ENCODE data around the gene ELMO3. TPM values are rescaled to one million over a fixed set of nuclear protein-coding genes. Genes with fewer than 3 reads are reported as not detected.

Gene ELMO3
- total RNA-seq, 1 donor from 2014 or later = 5.5 TPM

DNA sequence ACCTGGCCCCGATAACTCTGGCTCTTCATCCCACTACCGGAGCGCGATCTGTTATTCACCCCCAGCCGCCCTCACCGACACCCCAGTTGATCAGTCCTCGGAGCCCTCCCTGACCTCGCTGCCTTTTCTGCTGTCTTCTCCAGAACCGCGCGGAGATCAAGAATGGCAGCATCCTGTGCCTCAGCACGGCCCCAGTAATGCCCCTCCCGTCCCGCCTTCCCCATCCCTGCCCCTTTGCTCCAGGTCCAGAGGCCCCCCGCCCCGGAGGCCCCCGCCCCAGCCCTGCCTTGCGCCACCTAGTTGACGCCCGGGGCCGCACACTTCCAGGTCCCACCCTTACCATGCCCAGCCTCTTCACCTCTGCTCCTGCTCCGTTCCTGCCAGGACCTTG is 872 bp downstream of the ELMO3 start:
- Mint-ChIP-seq H3K4me1 (ENCODE audit: low read depth) (peaks cover 3% of the 10 kb centered on the region), H3K9me3 (ENCODE audit: low read depth) (no peaks in the 10 kb centered on the region), H3K27me3 (no peaks in the 10 kb centered on the region), H3K36me3 (ENCODE audit: insufficient read depth) (peaks cover 15% of the 10 kb centered on the region), H3K4me3 (ENCODE audit: low read depth) (peak overlapping the region; percentile 51), H3K27ac (no peak overlapping the region)
- DNase-seq (ENCODE audit: low spot score, unreplicated experiment) = no peak
- TF ChIP-seq, protein P1, sequence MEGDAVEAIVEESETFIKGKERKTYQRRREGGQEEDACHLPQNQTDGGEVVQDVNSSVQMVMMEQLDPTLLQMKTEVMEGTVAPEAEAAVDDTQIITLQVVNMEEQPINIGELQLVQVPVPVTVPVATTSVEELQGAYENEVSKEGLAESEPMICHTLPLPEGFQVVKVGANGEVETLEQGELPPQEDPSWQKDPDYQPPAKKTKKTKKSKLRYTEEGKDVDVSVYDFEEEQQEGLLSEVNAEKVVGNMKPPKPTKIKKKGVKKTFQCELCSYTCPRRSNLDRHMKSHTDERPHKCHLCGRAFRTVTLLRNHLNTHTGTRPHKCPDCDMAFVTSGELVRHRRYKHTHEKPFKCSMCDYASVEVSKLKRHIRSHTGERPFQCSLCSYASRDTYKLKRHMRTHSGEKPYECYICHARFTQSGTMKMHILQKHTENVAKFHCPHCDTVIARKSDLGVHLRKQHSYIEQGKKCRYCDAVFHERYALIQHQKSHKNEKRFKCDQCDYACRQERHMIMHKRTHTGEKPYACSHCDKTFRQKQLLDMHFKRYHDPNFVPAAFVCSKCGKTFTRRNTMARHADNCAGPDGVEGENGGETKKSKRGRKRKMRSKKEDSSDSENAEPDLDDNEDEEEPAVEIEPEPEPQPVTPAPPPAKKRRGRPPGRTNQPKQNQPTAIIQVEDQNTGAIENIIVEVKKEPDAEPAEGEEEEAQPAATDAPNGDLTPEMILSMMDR (IDR thresholded peaks at IDR 0.05; ENCODE audit: unreplicated experiment) = no peak

DNA sequence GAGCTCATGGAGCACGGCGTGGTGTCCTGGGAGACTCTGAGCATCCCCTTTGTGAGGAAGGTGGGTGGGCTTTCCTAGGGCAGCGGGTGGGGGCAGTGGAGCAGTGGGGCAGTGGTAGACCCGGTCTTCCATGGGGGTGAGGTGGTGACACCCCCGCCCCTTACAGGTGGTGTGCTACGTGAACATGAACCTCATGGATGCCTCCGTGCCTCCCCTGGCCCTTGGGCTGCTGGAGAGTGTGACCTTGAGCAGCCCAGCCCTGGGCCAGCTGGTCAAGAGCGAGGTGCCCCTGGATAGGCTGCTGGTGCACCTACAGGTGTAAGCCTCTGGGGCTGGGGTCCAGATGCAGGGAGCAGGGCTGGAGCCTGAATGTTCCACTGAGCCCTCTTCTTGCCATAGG is 1.6 kb downstream of the ELMO3 start:
- Mint-ChIP-seq H3K27me3 (no peaks in the 10 kb centered on the region), H3K4me1 (ENCODE audit: low read depth) (peaks cover 3% of the 10 kb centered on the region), H3K4me3 (ENCODE audit: low read depth) (no peak overlapping the region), H3K36me3 (ENCODE audit: insufficient read depth) (peaks cover 15% of the 10 kb centered on the region), H3K9me3 (ENCODE audit: low read depth) (no peaks in the 10 kb centered on the region), H3K27ac (no peak overlapping the region)
- TF ChIP-seq, protein P1 (IDR thresholded peaks at IDR 0.05; ENCODE audit: unreplicated experiment) = no peak
- DNase-seq (ENCODE audit: low spot score, unreplicated experiment) = no peak

DNA sequence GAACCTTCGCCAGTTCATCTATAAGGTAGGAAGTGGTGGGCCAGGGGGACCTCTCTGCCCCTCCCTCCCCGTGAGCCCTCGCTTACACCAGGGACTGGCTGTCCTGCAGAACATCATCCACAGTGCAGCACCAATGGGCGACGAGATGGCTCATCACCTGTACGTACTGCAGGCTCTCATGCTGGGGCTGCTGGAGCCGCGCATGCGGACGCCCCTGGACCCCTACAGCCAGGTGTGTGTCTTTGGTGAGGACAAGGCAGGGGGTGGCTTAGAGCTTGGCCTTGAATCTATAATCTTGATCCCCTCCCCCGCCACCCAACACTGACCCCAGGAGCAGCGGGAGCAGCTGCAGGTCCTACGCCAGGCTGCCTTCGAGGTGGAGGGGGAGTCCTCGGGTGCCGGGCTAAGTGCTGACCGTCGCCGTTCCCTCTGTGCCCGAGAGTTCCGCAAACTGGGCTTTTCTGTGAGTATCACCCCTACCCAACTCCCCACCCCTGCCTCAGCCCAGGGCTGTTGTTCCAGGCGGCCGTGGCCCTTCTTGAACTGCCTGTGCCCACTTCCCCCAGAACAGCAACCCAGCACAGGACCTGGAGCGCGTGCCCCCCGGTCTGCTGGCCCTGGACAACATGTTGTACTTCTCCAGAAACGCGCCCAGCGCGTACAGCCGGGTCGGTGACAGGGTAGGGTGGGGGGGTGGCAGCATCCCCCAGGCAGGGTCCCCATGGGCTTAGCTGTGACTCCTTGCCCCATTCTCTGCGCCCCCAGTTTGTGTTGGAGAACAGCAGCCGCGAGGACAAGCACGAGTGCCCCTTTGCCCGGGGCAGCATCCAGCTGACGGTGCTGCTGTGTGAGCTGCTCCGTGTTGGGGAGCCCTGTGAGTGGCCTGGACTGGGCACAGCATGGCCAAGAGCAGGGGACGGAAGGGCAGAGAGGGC is 2.7 kb downstream of the ELMO3 start:
- H3K4me1 Mint-ChIP-seq (ENCODE audit: low read depth) = peaks cover 3% of the 10 kb centered on the region
- H3K27ac Mint-ChIP-seq = no peak overlapping the region
- H3K9me3 Mint-ChIP-seq (ENCODE audit: low read depth) = no peaks in the 10 kb centered on the region
- no peaks in the 10 kb centered on the region for H3K27me3 Mint-ChIP-seq
- H3K4me3 Mint-ChIP-seq (ENCODE audit: low read depth) = no peak overlapping the region
- peaks cover 6% of the 10 kb centered on the region for H3K36me3 Mint-ChIP-seq (ENCODE audit: insufficient read depth)
- TF ChIP-seq, protein P1 (IDR thresholded peaks at IDR 0.05; ENCODE audit: unreplicated experiment) = no peak
- DNase-seq (ENCODE audit: low spot score, unreplicated experiment) = no peak

DNA sequence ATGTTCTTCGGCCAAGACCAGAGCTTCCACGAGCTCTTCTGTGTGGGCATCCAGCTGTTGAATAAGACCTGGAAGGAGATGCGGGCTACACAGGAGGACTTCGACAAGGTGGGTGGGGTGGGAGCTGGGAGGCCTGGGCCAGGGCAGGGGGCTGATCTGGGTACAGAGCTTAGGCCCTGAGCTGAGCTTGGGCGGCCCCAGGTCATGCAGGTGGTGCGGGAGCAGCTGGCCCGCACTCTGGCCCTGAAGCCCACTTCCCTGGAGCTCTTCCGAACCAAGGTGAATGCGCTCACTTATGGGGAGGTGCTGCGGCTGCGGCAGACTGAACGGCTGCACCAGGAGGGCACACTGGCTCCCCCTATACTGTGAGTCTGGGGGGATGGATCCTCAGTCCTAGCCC is 3.5 kb downstream of the ELMO3 start:
- Mint-ChIP-seq H3K36me3 (ENCODE audit: insufficient read depth) (peaks cover 1% of the 10 kb centered on the region), H3K27me3 (no peaks in the 10 kb centered on the region), H3K9me3 (ENCODE audit: low read depth) (no peaks in the 10 kb centered on the region), H3K4me1 (ENCODE audit: low read depth) (peaks cover 3% of the 10 kb centered on the region), H3K4me3 (ENCODE audit: low read depth) (no peak overlapping the region), H3K27ac (no peak overlapping the region)
- TF ChIP-seq, protein P1 (IDR thresholded peaks at IDR 0.05; ENCODE audit: unreplicated experiment) = no peak
- no peak for DNase-seq (ENCODE audit: low spot score, unreplicated experiment)

DNA sequence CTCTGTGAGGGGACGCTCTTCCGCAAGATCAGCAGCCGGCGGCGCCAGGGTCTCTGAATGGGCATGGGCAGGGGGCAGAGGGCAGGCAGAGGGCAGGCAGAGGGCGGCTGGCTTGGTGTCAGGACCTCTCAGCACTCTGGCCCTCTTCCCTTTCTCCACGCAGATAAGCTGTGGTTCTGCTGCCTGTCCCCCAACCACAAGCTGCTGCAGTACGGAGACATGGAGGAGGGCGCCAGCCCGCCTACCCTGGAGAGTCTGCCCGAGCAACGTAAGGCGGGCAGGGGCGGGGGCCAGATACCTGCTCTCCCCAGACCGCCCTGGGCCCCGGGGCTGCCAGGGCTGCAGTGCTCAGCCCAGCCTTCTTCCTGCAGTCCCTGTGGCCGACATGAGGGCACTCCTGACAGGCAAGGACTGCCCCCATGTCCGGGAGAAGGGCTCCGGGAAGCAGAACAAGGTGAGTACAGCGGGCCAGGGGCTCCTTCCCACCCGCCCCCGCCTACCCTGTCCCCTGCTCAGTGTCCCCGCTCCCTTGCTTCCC is 4.1 kb downstream of the ELMO3 start:
- DNase-seq (ENCODE audit: low spot score, unreplicated experiment) = no peak
- no peak overlapping the region for H3K27ac Mint-ChIP-seq
- no peak overlapping the region for H3K4me3 Mint-ChIP-seq (ENCODE audit: low read depth)
- peaks cover 3% of the 10 kb centered on the region for H3K4me1 Mint-ChIP-seq (ENCODE audit: low read depth)
- H3K9me3 Mint-ChIP-seq (ENCODE audit: low read depth) = no peaks in the 10 kb centered on the region
- H3K27me3 Mint-ChIP-seq = no peaks in the 10 kb centered on the region
- TF ChIP-seq, protein P1 (IDR thresholded peaks at IDR 0.05; ENCODE audit: unreplicated experiment) = no peak
- H3K36me3 Mint-ChIP-seq (ENCODE audit: insufficient read depth) = peaks cover 1% of the 10 kb centered on the region

Data from progenitor cell of endocrine pancreas (in vitro differentiated cells).